HEK293 (cell line): ENCODE results near the gene SLC9A4.

Experiments
- CTCF ChIP-seq: fragments of 450-650 bp; formaldehyde crosslinking; IDR thresholded peaks from 2 replicates; pipeline ENCODE4 v1.5.1; 2016; ENCODE audit warnings: missing biosample characterization, missing genetic modification characterization
- HOXC10 ChIP-seq: sonication (generic); formaldehyde crosslinking; IDR thresholded peaks from 2 replicates; pipeline ENCODE4 v1.8.1; 2023; ENCODE audit warnings: mild to moderate bottlenecking, missing genetic modification reagents
- KLF10 ChIP-seq: fragments of 450-650 bp; IDR thresholded peaks from 2 replicates; pipeline ENCODE4 v1.5.1; 2018; ENCODE audit warnings: missing biosample characterization, mild to moderate bottlenecking, missing genetic modification characterization
- ZNF114 ChIP-seq: fragments of 450-650 bp; formaldehyde crosslinking; IDR thresholded peaks from 2 replicates; pipeline ENCODE4 v1.5.0; 2017; ENCODE audit warnings: missing biosample characterization, missing genetic modification characterization
- ZNF214 ChIP-seq: fragments of 450-650 bp; formaldehyde crosslinking; IDR thresholded peaks from 2 replicates; pipeline ENCODE4 v1.5.1; 2017; ENCODE audit warnings: missing biosample characterization, mild to moderate bottlenecking, missing genetic modification characterization, borderline replicate concordance
- ZNF274 ChIP-seq, 2 experiments: fragments of 200-500 bp in 1 of 2; fragments of 450-650 bp in 1 of 2; sonication (Bioruptor generic) in 1 of 2; formaldehyde crosslinking in 1 of 2; IDR thresholded peaks; 2 replicates each; pipeline versions ENCODE4 v1.5.1 to v1.6.1; 2014 to 2016; ENCODE audit warnings: borderline replicate concordance in 1 of 2, inconsistent platforms in 1 of 2, low read length in 1 of 2, missing biosample characterization in 1 of 2, missing genetic modification characterization in 1 of 2
- ZNF341 ChIP-seq: fragments of 450-650 bp; formaldehyde crosslinking; IDR thresholded peaks from 2 replicates; pipeline ENCODE4; 2016; ENCODE audit warnings: low read depth, missing biosample characterization, missing genetic modification characterization
- ZNF362 ChIP-seq: fragments of 450-650 bp; formaldehyde crosslinking; IDR thresholded peaks from 2 replicates; pipeline ENCODE4 v1.5.1; 2016; ENCODE audit warnings: missing biosample characterization, missing genetic modification characterization
- ZNF513 ChIP-seq: fragments of 450-650 bp; IDR thresholded peaks from 2 replicates; pipeline ENCODE4 v1.5.1; 2018; ENCODE audit warnings: missing biosample characterization, missing genetic modification characterization
- ZNF560 ChIP-seq: fragments of 450-650 bp; formaldehyde crosslinking; IDR thresholded peaks from 2 replicates; pipeline ENCODE4 v1.5.1; 2017; ENCODE audit warnings: missing biosample characterization, missing genetic modification characterization, borderline replicate concordance
- ZNF664 ChIP-seq: fragments of 450-650 bp; formaldehyde crosslinking; IDR thresholded peaks from 2 replicates; pipeline ENCODE4 v1.5.1; 2016; ENCODE audit warnings: missing biosample characterization, missing genetic modification characterization
- TF ChIP-seq, protein P1 (sequence below): fragments of 450-650 bp; IDR thresholded peaks from 2 replicates; pipeline ENCODE4 v1.5.1; 2018; ENCODE audit warnings: missing biosample characterization, mild to moderate bottlenecking, missing genetic modification characterization

DNA sequence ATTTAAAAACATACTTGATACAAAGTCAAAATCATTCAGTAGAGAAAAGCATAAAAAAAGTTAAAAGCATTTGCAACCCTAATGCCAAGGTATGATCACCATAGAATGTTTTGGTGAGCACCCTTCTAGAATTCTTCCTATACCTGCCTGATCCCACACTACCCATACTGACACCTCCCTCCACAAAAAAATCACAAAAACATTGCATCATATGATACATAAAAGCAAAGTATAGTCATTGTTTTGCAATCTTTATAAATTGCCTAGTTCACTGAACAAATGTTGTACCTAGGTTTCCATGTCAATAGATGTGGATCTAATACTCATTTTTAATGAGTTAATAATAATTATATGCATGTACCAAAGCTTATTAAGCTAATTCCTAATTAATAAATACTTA is 54.1 kb downstream of the SLC9A4 start:
- TF ChIP-seq CTCF (tag by site-specific recombination): no peak
- no peak for TF ChIP-seq ZNF341
- TF ChIP-seq ZNF513 (tag by site-specific recombination): no peak
- no peak for TF ChIP-seq ZNF560 (tag by site-specific recombination)
- TF ChIP-seq KLF10 (tag by site-specific recombination): no peak
- TF ChIP-seq ZNF362 (tag by site-specific recombination): no peak
- TF ChIP-seq HOXC10 (CRISPR knock-in tag): no peak
- TF ChIP-seq ZNF664 (tag by site-specific recombination): no peak
- TF ChIP-seq ZNF274 (IDR thresholded peaks at IDR 0.05; ENCODE audit: low read length): no peak
- TF ChIP-seq ZNF274 (tag by site-specific recombination; IDR thresholded peaks at IDR 0.05; ENCODE audit: borderline replicate concordance): no peak
- TF ChIP-seq, protein P1, sequence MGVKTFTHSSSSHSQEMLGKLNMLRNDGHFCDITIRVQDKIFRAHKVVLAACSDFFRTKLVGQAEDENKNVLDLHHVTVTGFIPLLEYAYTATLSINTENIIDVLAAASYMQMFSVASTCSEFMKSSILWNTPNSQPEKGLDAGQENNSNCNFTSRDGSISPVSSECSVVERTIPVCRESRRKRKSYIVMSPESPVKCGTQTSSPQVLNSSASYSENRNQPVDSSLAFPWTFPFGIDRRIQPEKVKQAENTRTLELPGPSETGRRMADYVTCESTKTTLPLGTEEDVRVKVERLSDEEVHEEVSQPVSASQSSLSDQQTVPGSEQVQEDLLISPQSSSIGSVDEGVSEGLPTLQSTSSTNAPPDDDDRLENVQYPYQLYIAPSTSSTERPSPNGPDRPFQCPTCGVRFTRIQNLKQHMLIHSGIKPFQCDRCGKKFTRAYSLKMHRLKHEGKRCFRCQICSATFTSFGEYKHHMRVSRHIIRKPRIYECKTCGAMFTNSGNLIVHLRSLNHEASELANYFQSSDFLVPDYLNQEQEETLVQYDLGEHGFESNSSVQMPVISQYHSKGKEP: no peak
- no peak for TF ChIP-seq ZNF214 (tag by site-specific recombination)
- TF ChIP-seq ZNF114: no peak
